ENCODE data around the gene LILRB4.
"Not testable (repeated sequence)": the region's sequence is repeated elsewhere in the genome, so short reads cannot be mapped to it uniquely, and the experiment has no call there.

LILRB4 gene

DNA sequence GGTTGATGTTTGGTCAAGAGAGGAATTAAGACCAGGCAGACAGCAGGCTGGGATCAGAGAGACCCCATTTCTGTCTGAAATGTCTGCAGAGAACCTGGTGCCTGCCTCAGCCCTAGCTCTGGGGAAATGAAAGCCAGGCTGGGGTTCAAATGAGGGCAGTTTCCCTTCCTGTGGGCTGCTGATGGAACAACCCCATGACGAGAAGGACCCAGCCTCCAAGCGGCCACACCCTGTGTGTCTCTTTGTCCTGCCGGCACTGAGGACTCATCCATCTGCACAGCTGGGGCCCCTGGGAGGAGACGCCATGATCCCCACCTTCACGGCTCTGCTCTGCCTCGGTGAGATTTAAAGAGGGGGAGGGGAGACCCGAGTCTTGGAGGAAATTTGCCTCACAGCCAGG is at the start of gene LILRB4:
TSS of gene LILRB4 (plus strand) at position 256 of the 400 bp plus-strand sequence. CDS start at position 305, 49 bp downstream.
- no peak for DNase-seq

DNA sequence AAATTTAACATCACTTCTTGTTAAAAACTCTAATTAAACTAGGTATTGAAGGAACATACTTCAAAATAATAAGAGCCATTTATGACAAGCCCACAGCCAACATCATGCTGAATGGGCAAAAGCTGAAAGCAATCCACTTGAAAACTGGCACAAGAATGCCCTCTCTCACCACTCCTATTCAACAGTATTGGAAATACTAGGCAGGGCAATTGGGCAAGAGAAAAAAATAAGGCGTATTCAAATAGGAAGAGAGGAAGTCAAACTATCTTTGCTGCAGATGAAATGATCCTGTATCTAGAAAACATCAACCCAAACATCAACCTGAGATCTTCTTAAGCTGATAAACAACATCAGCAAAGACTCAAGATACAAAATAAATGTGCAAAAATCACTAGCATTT is 48.1 kb upstream of the LILRB4 start:
- no peak for DNase-seq

DNA sequence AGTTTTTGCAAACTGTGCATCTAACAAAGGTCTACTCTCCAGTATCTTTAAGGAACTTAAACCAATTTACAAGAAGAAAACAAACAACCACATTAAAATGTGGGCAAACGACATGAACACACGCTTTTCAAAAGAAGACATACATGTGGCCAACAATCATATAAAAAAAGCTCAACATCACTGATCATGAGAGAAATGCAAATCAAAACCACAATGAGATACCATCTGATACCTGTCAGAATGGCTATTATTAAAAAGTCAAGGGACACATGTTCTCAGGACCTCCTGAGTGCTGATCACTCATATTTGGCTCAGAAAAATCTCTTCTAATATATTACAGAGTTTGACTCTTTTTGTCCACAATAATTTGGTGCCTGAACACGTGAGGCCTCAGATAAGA is 46.7 kb upstream of the LILRB4 start:
- no peak for DNase-seq

DNA sequence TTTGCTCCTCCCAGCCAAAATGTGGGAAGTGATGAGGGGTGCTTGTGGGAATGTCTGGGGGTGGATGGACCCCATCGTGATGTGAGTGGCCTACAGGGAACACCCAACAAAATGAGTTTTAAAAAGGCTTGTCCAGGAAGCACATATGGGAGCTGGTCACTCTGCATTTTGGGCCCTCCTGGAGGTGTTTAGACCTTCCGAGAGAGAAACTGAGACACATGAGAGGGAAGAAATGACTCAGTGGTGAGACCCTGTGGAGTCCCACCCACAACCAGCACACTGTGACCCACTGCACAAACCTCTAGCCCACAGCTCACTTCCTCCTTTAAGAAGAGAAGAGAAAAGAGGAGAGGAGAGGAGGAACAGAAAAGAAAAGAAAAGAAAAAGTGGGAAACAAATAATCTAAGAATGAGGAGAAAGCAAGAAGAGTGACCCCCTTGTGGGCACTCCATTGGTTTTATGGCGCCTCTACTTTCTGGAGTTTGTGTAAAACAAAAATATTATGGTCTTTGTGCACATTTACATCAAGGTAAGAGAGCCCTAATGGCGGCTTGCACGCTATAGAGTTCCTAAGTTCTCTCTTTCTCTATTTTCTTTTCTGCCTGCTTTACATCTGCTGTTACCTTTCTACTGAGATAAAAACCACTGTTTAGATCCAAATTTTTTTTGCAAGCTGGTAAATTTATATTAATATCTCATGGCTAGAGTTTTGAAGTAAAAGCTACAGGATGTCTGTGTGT is 45.8 kb upstream of the LILRB4 start:
- no peak for DNase-seq

DNA sequence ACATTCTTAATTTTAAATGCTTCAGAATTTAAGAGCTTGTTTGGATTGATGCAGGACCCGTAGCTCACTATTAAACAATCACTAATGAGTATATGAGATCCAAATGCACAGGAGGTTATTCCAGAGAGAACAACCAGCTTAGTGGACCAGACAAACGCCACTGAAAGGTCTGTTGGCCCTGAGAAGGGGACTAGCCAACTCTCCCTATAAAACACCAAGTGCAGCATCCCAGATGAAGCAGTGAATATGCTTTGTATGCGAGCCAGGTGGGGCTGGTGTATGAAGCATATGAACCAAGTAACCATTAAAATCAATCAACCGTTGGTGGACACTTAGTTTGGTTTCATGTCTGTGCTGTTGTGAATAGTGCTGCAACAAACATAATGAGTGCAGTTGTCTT is 42.3 kb upstream of the LILRB4 start:
- DNase-seq = no peak

DNA sequence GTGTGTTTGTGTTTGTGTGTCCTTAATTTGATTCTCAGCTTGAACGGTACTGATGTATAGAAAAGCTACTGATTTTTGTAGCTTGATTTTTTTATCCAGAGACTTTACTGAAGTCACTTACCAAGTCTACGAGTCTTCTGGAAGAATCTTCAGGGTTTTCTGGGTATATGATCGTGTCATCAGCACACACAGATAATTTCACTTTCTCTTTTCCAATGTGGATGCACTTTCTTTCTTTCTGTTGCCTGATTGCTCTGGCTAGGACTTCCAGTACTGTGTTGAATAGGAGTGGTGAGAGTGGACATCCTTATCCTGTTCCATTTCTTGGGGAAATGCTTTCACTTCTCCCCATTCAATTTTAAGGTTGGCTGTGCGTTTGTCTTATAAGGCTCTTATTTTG is 40.4 kb upstream of the LILRB4 start:
- DNase-seq = no peak

DNA sequence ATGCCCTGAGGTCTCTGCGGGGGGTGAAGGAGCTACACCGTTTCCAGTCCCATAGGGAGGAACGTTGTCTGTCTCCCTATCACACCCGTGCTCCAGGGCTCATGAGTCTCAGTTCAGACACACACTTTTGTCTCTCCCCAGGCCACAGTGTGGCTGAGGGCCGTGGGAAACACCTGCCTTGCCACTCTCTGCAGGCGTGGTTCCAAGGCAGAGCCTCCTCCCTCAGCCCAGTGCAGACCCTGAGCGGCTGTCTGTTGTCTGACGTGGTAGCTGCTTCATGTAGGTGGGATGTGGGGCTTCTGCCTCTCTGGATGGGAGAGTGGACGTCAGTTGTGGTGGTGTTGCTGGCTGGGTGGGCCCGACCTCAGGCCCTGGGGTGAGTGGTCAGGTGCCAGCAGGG is 38.6 kb upstream of the LILRB4 start:
- not testable (repeated sequence) for DNase-seq

DNA sequence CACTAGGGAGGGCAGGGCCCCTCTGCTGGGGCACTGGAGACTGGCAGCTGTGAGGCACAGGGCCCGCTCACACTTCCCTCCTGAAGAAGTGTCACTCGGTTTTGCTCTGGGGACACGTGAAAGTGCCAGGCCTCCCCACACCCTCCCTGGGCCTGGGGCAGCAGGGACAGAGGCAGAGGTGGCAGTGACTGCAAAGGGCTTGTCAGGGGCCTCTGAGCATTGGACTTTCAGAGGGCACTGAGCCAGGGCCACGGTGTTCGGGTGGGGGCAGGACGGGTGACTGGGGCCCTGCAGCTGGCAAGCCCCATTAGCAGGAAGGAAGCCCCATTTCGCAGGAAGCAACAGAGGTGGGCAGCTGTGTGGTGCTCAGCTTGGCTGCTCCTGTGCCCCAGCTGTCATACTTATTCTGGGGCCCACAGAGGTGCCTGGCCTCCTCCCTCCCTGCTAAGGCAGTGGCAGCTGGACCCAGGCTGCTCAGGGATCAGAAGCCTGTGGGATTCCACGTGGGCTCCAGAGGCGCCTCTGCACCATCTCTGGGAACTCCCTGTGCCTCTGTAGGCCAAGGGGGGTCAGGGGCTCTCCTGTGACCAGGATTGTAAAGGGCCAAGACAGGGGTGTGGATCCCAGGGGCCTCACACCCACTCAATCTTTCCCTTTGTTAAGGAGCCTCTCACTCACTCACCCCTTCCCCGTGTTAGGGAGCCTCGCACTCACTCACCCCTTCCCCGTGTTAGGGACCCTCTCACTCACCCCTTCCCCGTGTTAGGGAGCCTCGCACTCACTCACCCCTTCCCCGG is 37.7 kb upstream of the LILRB4 start:
- not testable (repeated sequence) for DNase-seq

DNA sequence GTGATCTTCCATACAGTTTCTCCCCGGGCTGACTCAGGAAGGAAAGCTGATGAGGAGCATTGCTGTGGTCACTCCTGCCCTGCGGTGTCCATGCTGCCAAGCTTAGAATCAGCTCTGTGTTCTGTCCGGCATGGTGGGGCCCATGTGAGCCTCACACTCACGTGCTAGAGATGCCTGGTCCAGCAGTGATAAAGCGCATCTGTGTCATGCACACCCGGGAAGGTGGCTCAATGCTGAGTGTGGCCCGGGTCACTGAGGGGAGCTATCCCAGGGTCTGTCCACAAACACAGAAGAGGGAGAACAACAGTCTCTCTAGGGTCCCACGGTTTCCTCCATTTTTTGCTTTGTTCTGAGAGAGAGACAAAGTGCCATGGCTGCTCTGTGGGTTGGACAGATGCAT is 36.0 kb upstream of the LILRB4 start:
- no peak for DNase-seq

DNA sequence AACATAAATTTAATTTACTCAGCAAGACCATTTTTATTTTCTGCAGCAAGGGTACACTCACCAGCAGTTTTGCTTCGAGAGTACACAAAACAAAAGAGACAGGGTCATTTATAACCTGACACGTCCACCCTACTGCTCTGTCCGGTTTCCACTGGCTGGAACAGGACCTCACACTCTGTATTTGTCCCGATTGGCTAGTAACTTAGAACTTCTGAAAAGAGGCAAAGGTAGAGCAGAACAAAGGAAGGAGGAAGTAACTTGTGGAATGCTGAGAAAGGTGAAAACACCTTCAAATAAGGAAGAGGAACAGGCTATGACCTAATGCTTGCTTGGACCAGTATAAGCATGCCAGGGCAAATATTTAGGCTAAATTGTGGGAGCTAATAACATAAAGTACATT is 34.9 kb upstream of the LILRB4 start:
- not testable (repeated sequence) for DNase-seq

DNA sequence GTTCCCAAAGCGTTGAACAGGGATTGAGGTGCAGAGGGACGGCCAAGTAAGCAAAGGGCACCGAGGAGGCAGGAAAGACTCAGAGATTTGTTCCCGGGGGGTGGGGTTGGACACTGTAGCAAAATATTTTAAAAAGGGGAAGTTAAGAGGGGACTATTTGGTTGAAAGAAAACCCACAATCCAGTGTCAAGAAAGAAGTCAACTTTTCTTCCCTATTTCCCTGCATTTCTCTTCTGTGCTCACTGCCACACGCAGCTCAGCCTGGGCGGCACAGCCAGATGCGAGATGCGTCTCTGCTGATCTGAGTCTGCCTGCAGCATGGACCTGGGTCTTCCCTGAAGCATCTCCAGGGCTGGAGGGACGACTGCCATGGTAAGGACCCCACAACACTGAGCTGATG is 32.5 kb upstream of the LILRB4 start, which contains the start of gene LILRB1:
TSS of gene LILRB1 (plus strand) at position 223 of the 400 bp plus-strand sequence. CDS start 590 bp downstream, outside the sequence.
- DNase-seq = not testable (repeated sequence)

DNA sequence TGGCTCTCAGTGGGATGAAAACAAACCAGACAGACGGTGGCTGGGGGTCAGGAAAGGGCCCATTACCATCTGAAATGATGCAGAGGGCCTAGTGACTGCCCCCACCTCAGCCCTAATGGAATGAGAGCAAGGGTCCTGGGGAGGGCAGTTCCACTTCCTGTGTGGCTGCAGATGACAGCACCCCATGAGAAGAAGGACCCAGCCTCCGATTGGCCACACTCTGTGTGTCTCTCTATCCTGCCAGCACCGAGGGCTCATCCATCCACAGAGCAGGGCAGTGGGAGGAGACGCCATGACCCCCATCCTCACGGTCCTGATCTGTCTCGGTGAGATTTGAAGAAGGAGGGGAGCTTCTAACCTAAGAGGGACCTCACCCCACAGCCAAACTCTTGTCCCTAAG is 32.0 kb upstream of the LILRB4 start:
- no peak for DNase-seq

DNA sequence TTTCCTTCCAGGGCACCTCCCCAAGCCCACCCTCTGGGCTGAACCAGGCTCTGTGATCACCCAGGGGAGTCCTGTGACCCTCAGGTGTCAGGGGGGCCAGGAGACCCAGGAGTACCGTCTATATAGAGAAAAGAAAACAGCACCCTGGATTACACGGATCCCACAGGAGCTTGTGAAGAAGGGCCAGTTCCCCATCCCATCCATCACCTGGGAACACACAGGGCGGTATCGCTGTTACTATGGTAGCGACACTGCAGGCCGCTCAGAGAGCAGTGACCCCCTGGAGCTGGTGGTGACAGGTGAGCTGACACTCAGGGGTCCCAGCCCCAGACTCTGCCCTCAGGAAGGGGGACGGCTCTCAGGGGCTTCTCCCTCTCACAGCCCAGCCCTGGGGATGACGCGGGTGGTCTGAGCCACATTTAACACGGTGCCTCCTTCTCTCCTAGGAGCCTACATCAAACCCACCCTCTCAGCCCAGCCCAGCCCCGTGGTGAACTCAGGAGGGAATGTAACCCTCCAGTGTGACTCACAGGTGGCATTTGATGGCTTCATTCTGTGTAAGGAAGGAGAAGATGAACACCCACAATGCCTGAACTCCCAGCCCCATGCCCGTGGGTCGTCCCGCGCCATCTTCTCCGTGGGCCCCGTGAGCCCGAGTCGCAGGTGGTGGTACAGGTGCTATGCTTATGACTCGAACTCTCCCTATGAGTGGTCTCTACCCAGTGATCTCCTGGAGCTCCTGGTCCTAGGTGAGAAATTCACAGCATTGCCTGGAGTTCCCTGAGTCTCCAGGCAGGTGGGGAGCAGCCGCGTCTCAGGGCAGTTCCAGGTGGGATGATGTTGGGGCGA is 31.1 kb upstream of the LILRB4 start:
- not testable (repeated sequence) for DNase-seq

DNA sequence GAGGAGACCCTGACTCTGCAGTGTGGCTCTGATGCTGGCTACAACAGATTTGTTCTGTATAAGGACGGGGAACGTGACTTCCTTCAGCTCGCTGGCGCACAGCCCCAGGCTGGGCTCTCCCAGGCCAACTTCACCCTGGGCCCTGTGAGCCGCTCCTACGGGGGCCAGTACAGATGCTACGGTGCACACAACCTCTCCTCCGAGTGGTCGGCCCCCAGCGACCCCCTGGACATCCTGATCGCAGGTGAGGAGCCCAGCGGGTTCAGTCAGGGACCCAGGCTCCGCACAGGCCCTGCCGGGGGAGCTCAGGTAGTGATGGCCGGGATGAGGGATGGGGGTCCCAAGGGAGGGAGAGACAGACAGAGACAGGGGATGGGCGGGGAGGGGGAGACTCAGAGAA is 30.3 kb upstream of the LILRB4 start:
- not testable (repeated sequence) for DNase-seq

DNA sequence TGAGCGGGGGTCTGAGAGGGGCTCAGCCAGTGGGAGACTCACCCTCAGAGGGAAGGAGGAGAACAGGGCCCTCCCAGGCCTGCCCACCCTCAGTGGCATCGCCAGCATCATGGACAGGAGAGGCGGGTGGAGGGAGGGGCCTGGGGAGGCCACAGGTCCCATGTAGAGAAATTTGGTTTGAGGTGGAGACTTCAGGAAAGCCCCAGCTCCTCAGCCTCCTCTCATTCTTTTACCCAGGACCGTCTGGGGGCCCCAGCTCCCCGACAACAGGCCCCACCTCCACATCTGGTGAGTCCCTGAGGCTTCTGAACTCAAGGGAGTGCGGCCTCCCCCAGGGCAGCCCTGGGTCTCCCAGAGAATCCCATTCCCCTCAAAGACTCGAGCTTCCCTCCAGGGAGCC is 29.4 kb upstream of the LILRB4 start:
- DNase-seq = no peak

DNA sequence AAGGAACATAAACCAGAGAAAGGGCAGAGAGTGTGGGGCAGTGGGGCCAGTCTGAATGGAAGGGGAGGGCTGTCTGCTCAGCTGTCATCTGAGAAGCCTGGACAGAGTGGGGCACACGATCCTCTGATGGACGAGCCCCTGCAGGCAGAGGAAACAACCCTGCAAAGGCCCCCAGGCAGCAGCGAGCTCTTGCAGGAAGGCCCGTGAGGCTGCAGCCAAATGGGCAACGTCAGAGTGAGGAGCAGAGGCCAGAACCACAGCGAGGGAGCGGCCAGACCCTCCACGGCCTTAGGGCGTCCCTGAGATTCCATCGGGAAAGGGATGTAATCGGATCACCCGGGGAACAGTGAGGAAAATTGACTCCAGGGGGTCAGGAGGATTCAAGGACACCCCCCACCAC is 26.7 kb upstream of the LILRB4 start:
- not testable (repeated sequence) for DNase-seq

DNA sequence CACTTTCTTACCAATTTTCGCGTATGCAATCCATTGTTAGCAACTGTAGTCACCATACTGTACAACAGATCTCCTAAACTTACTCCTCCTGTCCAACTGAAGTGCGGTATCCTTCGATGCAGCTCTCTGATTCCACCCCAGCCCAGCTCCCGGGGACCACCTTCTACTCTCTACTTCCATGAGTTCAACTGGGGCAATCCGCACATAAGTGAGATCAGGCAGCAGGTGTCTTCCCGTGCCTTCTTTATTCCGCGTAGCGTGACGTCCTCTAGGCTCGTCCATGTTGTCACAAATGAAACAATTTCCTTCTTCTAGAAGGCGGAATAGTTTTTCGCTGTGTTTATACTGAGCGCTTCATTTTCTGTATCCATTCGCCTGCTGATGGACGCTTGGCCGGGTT is 24.1 kb upstream of the LILRB4 start:
- DNase-seq = no peak

DNA sequence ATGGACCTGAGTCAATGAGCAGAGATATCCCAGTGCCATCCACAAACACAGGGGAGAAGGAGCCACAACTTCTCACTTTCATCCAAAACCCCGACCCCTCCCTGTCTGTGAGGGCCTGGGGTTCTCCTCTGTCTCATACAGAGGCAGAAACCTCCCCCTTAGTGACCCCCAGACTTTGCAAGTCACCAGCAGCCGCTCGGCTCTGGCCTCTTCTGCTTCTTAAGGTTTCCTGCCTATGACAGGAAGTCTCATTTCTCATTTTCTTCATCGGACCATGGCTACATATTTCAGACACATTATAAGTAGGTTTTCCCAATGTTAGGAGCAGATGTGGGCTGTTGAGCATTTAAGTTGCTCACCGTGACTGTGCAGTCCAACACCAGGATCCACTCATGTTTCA is 19.8 kb upstream of the LILRB4 start:
- DNase-seq = not testable (repeated sequence)

DNA sequence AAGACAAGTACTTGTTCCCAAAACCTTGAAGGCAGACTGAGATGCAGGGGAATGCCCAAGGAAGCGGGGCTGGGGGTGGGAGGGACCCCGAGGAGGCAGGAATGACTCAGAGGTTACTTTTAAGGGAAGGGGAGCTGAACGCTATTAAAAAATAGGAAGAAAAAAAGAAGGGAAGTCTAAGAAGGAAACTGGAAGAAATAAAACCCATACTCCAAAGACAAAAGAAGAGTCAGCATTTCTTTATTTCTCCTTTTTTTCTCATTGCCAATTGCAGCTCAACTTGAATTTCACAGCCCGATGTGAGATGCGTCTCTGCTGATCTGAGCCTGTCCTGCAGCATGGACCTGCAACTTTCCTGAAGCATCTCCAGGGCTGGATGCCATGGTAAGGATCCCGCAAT is 19.2 kb upstream of the LILRB4 start:
- not testable (repeated sequence) for DNase-seq

DNA sequence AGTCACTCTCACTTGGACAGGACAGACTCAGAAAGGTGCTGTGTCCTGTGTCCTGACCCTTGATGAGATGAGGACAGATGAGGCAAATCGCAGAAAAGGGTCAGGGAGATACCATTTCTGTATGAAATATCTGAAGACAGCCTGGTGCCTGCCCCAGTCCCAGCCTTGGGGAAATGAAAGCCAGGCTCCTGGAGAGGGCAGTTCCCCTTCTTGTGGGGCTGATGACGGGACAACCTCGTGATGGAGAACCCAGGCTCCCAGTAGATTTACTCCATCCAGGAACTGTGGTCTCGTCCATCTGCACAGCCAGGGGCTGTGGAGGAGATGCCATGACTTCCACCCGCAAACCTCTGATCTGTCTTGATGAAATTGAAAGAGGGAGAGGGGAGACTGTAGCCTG is 18.7 kb upstream of the LILRB4 start:
- no peak for DNase-seq

DNA sequence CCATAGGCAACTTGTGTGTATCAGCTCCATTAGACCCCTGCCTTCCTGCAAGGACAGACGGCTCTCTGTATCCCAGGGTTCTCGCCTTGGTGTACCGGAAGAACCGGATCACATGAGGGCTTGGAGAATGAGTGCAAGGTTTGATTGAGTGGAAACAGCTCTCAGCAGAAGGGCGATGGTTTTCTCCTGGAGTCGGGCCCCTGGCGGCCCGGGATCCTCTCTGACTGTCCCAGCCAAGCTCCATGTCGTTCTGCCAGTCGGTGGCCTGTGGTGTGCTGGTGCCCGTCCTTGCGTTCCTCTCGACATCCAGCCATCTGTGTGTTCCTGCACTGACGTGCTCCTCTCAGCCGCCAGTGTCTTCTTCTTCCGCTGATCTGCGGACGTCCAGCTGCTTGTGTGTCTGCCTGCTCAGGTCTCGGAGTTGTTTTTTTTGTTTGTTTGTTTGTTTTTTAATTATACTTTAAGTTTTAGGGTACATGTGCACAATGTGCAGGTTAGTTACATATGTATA is 16.4 kb upstream of the LILRB4 start:
- DNase-seq = no peak

DNA sequence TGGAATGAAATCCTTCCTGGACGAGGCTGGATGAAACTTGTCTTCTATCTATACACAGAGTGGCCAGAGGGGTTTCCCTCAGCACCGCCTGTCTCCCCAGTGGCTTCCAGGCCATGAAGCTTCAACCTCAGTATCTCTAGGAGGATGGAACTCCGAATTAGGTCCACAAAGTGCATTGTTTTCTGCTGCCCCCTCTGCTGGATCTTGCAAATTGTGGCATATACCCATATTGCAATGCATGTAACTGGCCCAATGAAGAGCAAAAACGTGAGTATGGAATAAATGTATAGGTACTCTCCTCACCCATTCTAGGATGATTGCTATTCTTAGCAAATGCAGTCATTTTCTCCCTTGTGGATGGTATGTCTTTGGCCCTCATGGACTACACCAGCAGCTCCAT is 14.7 kb upstream of the LILRB4 start:
- DNase-seq = no peak

DNA sequence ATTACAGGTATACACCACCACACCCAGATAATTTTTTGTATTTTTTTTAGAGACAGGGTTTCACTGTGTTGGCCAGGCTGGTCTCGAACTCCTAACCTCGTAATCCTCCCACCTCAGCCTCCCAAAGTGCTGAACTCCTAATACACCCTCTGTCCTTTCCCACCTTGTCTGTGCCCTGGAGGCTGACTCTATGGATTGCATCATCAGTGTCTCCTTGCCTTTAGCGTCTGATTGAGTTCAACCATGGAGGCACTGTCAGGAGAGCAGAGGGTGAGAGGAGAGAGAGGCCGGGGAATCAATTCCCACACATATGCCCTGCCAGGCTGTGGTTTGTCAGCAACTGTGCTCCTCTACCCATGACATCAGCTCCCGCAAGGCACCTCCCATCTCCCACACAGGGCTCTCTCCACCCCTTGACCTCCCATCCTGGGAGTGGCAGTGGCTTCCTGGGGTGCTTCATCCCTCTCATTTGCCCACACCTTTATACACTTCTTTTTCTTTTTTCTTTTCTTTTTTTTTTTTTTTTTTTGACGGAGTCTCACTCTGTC is 12.6 kb upstream of the LILRB4 start:
- DNase-seq = no peak
